Osteocyte (in vitro differentiated cells): ENCODE measurements around the gene DLGAP4. TPM values are rescaled to one million over a fixed set of nuclear protein-coding genes. Genes with fewer than 3 reads are reported as not detected.

Experiments used
- DNase-seq: peaks from one replicate; pipeline ENCODE4 v3.0.0; 2021; ENCODE audit warnings: mixed read lengths; ENCODE audit not compliant: unreplicated experiment; ENCODE audit errors: extremely low spot score
- H3K27ac Mint-ChIP-seq: one replicate; pipeline ENCODE4 v1.8.0; 2021; ENCODE audit warnings: mild to moderate bottlenecking, mixed read lengths; ENCODE audit not compliant: unreplicated experiment
- H3K27me3 Mint-ChIP-seq: one replicate; pipeline ENCODE4 v1.8.0; 2021; ENCODE audit warnings: mixed read lengths; ENCODE audit not compliant: unreplicated experiment
- H3K36me3 Mint-ChIP-seq: one replicate; pipeline ENCODE4 v1.8.0; 2021; ENCODE audit warnings: mixed read lengths; ENCODE audit not compliant: unreplicated experiment
- H3K4me1 Mint-ChIP-seq: one replicate; pipeline ENCODE4 v1.8.0; 2021; ENCODE audit warnings: mixed read lengths; ENCODE audit not compliant: unreplicated experiment
- H3K4me3 Mint-ChIP-seq: one replicate; pipeline ENCODE4 v1.8.0; 2021; ENCODE audit warnings: mild to moderate bottlenecking, moderate library complexity, mixed read lengths; ENCODE audit not compliant: unreplicated experiment
- H3K9me3 Mint-ChIP-seq: one replicate; pipeline ENCODE4 v1.8.0; 2021; ENCODE audit warnings: mixed read lengths; ENCODE audit not compliant: unreplicated experiment
- CTCF ChIP-seq: fragments of 200-600 bp; sonication (generic); IDR thresholded peaks from 2 replicates; pipeline ENCODE4 v1.5.0; 2021; ENCODE audit warnings: antibody characterized with exemption, mild to moderate bottlenecking, moderate library complexity
- total RNA-seq: library from RNA; stranded (reverse); gene quantifications from 2 replicates; pipeline ENCODE4 v1.2.1, GENCODE V29; 2021

Gene DLGAP4
- total RNA-seq, 1 donor from 2014 or later, result 134 TPM

- DNase-seq, result peak; percentile 57
- no peak overlapping the region for H3K4me3 Mint-ChIP-seq
- TF ChIP-seq CTCF, result no peak
Measured at GRCh38 chr20:36272547-36273220, 33.5 kb upstream of the DLGAP4 start.

GRCh38 chr20:36273414-36274180 is 32.5 kb upstream of the DLGAP4 start:
- H3K4me3 Mint-ChIP-seq, result no peak overlapping the region
- TF ChIP-seq CTCF, result peak; percentile 42
- DNase-seq, result peak; percentile 77
- H3K27me3 Mint-ChIP-seq, result peaks cover 18% of the 10 kb centered on the region
- no peaks in the 10 kb centered on the region for H3K4me1 Mint-ChIP-seq
- H3K36me3 Mint-ChIP-seq, result no peaks in the 10 kb centered on the region
- no peak overlapping the region for H3K27ac Mint-ChIP-seq
- no peaks in the 10 kb centered on the region for H3K9me3 Mint-ChIP-seq

More at GRCh38 chr20:36272547-36273220, 33.5 kb upstream of the DLGAP4 start:
- no peak overlapping the region for H3K27ac Mint-ChIP-seq
- peaks cover 12% of the 10 kb centered on the region for H3K27me3 Mint-ChIP-seq
- no peaks in the 10 kb centered on the region for H3K36me3 Mint-ChIP-seq
- H3K9me3 Mint-ChIP-seq, result no peaks in the 10 kb centered on the region
- no peaks in the 10 kb centered on the region for H3K4me1 Mint-ChIP-seq

GRCh38 chr20:36274181-36274841 is 31.8 kb upstream of the DLGAP4 start:
- Mint-ChIP-seq H3K9me3 (no peaks in the 10 kb centered on the region), H3K27ac (no peak overlapping the region), H3K4me1 (no peaks in the 10 kb centered on the region), H3K36me3 (no peaks in the 10 kb centered on the region), H3K4me3 (no peak overlapping the region), H3K27me3 (peaks cover 18% of the 10 kb centered on the region)
- peak; percentile 83 for DNase-seq
- TF ChIP-seq CTCF, result no peak

GRCh38 chr20:36275011-36275410 is 31.1 kb upstream of the DLGAP4 start:
- Mint-ChIP-seq H3K9me3 (no peaks in the 10 kb centered on the region), H3K36me3 (no peaks in the 10 kb centered on the region), H3K27ac (no peak overlapping the region), H3K27me3 (peaks cover 18% of the 10 kb centered on the region), H3K4me1 (no peaks in the 10 kb centered on the region), H3K4me3 (no peak overlapping the region)
- DNase-seq, result peak; percentile 72
- TF ChIP-seq CTCF, result no peak
